Small intestine (tissue), 7 donors: ENCODE results near the gene DDR1. TPM values are rescaled to one million over a fixed set of nuclear protein-coding genes. Genes with fewer than 3 reads are reported as not detected.
"Not testable (repeated sequence)": the region's sequence is repeated elsewhere in the genome, so short reads cannot be mapped to it uniquely, and the experiment has no call there.

Experiments
- DNase-seq, 2 donors: peaks; one replicate each; pipeline versions ENCODE4 v3.0.0 to v3.0.0-alpha.2; 2013
- FAIRE-seq: peaks from 2 replicates; lab custom pipeline; 2012; peaks lifted over from hg19 to GRCh38; lab: Jason Lieb, UNC
- H3K27ac ChIP-seq, 3 donors: one replicate each; pipeline ENCODE4 v1.5.1; 2013; ENCODE audit warnings: low read length in 2 of 3, mild to moderate bottlenecking in 2 of 3, control low read depth in 1 of 3, inconsistent platforms in 1 of 3, low read depth in 1 of 3, moderate library complexity in 1 of 3
- H3K27me3 ChIP-seq, 3 donors: one replicate each; pipeline ENCODE4 v1.6.1; 2013; ENCODE audit warnings: low read length in 3 of 3, inconsistent platforms in 1 of 3; ENCODE audit not compliant: control insufficient read depth in 3 of 3, insufficient read depth in 3 of 3
- H3K36me3 ChIP-seq, 3 donors: one replicate each; pipeline ENCODE4 v1.6.1; 2013; ENCODE audit warnings: low read length in 3 of 3, inconsistent platforms in 1 of 3, low read depth in 1 of 3, mild to moderate bottlenecking in 1 of 3, moderate library complexity in 1 of 3; ENCODE audit not compliant: control insufficient read depth in 3 of 3, insufficient read depth in 2 of 3
- H3K4me1 ChIP-seq, 3 donors: one replicate each; pipeline ENCODE4 v1.6.1; 2013; ENCODE audit warnings: low read length in 2 of 3, inconsistent platforms in 1 of 3, low read depth in 1 of 3, mild to moderate bottlenecking in 1 of 3, moderate library complexity in 1 of 3; ENCODE audit not compliant: control insufficient read depth in 3 of 3, insufficient read depth in 2 of 3
- H3K4me3 ChIP-seq, 3 donors: one replicate each; pipeline ENCODE4 v1.5.1; 2013; ENCODE audit warnings: low read length in 3 of 3, control low read depth in 1 of 3, inconsistent platforms in 1 of 3, low read depth in 1 of 3, mild to moderate bottlenecking in 1 of 3, moderate library complexity in 1 of 3
- H3K9me3 ChIP-seq, 2 donors: one replicate each; pipeline ENCODE4 v1.6.1; 2013; ENCODE audit warnings: low read depth in 1 of 2, low read length in 1 of 2; ENCODE audit not compliant: control insufficient read depth in 2 of 2, insufficient read depth in 1 of 2
- WGBS, 3 donors: extraction: QIAGEN DNeasy Blood & Tissue Kit; methylation state at CpG; one replicate each; pipeline ENCODE4 v1.1.7; 2013; 5-methylcytosine and 5-hydroxymethylcytosine counted together
- polyA plus RNA-seq, 4 donors: library from polyadenylated mRNA; stranded (reverse) in 3 of 4; unstranded in 1 of 4; fragments of 200-250 nt in 3 of 4; fragments of 120-200 nt in 1 of 4; gene quantifications; one replicate each; pipeline versions ENCODE4 v1.2.1 to v1.2.3, GENCODE V29; 2013
- donor health status: healthy with polysubstance abuse.
- donor health status: control.
- donor health status: control.
- donor health status: Bipolar disorder and iron deficiency.
- donor health status: healthy.

Gene DDR1
- polyA plus RNA-seq, 4 donors: 45.7 to 185 (median 66.5) TPM

DNA sequence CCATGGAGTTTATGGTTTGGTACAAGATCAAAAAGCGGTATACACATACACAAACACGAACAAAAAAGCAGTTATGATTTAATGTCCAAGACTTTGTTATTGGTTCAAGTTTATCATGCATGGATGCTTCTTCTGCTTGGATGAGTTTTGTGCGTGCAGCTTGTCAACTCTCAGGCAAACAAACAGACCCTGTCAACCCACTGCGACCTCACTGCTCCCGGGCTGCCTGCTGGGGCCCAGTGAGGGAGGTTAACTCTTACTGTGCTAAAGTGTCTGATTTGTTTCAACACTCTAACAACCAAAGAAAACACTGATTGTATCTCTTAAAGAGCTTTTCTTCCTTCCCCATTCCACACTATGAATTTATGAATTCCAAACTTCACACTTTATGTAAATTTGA is 26.8 kb upstream of the DDR1 start:
- Histone ChIP-seq H3K27ac (no peak overlapping the region), H3K4me3 (no peak overlapping the region), H3K36me3 (no peaks in the 10 kb centered on the region), H3K27me3 (no peaks in the 10 kb centered on the region), H3K4me1 (peaks cover 0 to 16% (median 0%) of the 10 kb centered on the region in 3 donors), H3K9me3 (peaks cover 0 to 18% of the 10 kb centered on the region in 2 donors)
- 52 to 85% (median 72%) methylated on average over 5 of the region's 5 CpGs for WGBS, 3 donors
- FAIRE-seq (no peak), DNase-seq (no peak)

DNA sequence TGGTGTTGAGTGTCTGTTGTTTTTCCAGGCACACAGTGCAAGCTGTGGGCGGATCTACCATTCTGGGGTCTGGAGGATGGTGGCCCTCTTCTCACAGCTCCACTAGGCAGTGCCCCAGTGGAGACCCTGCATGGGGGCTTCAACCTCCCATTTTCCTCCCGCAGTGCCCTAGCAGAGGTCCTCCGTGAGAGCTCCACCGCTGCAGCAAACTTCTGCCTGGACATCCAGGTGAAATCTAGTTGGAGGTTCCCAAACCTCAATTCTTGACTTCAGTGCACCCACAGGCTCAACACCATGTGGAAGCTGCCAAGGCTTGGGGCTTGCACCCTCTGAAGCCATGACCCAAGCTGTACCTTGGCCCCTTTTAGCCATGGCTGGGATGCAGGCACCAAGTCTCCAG is 24.6 kb upstream of the DDR1 start:
- H3K27me3 ChIP-seq, H3K27ac ChIP-seq, H3K36me3 ChIP-seq, FAIRE-seq, DNase-seq, H3K4me3 ChIP-seq: not testable (repeated sequence)
- Histone ChIP-seq H3K9me3 (peaks cover 0 to 18% of the 10 kb centered on the region in 2 donors), H3K4me1 (peaks cover 0 to 16% (median 0%) of the 10 kb centered on the region in 3 donors)
- WGBS, 3 donors: 93 to 97% (median 93%) methylated on average over 4 of the region's 4 CpGs

DNA sequence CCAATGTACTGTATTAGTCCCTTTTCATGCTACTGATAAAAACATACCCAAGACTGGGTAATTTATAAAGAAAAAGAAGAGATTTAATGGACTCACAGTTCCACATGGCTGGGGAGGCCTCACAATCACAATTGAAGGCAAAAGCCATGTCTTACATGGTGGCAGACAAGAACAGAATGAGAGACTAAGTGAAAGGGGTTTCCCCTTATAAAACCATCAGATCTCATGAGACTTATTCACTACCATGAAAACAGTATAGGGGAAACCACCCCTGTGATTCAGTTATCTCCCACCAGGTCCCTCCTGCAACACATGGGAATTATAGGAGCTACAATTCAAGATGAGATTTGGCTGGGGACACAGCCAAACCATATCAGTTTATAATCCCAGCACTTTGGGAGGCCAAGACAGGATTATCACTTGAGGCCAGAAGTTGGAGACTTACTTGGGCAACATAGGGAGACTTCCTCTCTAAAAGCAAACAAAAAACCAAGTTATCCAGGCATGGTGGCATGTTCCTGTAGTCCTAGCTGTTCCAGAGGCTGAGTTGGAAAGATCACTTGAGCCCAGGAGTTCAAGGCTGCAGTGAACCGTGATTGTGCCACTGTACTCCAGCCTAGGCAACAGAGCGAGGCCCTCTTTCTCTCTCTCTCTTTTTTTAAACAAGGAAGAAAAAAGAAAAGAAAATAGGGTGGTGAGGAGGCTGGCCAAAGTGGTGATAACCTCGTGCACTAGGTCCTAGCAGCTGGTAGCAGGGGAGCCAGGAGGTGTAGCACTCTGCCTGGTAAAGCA is 22.9 kb upstream of the DDR1 start:
- H3K27me3 ChIP-seq: no peaks in the 10 kb centered on the region
- no peak for FAIRE-seq
- 48 to 69% (median 50%) methylated on average over 3 of the region's 3 CpGs for WGBS, 3 donors

DNA sequence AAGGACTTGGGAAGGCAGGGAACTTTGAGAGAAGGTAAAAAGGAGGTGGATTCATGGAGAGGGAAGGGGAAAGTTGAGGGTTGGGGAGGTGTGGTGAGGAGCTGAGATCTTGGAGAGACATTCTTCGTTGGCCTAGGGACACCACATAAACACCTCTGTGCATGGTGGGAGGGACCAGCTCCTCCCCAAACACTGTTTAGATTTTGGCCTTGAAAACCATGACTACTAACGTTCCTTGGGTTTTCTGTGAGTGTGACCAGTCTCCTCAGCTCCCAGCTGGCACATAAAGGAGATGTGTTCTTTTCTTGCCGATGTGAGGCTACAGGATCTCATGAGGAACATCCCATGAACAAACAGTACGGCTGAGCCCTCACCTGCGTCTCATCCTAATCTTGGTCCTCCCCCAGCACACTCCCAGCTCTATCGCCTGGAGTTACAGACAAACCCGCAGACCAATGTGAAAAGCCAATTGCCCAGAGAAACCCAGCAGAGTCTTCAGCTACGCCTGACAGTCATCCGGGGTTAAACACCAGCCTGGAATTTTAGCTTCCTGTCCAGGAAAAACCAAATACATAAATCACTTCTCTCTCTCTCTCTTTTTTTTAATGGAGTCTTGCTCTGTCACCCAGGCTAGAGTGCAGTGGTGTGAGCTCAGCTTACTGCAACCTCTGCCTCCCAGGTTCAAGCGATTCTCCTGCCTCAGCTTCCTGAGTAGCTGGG is 22.0 kb upstream of the DDR1 start:
- no peaks in the 10 kb centered on the region for H3K27me3 ChIP-seq
- no peaks in the 10 kb centered on the region for H3K36me3 ChIP-seq
- H3K4me3 ChIP-seq: no peak overlapping the region
- DNase-seq (no peak), FAIRE-seq (no peak)
- H3K9me3 ChIP-seq: peaks cover 0 to 18% of the 10 kb centered on the region in 2 donors
- no peaks in the 10 kb centered on the region for H3K4me1 ChIP-seq
- WGBS, 3 donors: 71 to 84% (median 82%) methylated on average over 10 of the region's 10 CpGs
- no peak overlapping the region for H3K27ac ChIP-seq

More for the DNA sequence above, 22.9 kb upstream of the DDR1 start:
- no peaks in the 10 kb centered on the region for H3K36me3 ChIP-seq
- H3K9me3 ChIP-seq: peaks cover 0 to 18% of the 10 kb centered on the region in 2 donors
- no peak for DNase-seq
- H3K27ac ChIP-seq: no peak overlapping the region
- H3K4me3 ChIP-seq: no peak overlapping the region
- H3K4me1 ChIP-seq: peaks cover 0 to 3% (median 0%) of the 10 kb centered on the region in 3 donors

DNA sequence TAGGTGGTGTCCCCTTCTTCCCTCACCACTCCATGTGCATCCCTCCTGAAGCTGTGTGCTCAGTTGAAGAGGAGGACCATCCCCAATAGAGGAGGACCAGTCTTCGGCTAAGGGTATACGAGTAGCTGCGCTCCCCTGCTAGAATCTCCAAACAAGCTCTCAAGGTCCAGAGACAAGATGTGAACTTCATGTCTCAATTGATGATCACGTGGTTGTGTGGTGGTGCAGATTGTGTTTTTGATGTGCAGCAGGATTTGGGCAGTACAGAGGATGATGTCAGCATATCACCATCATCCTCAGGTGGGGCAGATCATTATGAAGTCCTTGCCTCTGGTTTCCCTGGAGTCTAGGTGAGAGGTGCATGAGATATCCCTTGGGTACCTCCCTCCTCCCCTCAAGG is 20.0 kb upstream of the DDR1 start:
- 82 to 94% (median 87%) methylated on average over 4 of the region's 4 CpGs for WGBS, 3 donors
- no peaks in the 10 kb centered on the region for H3K27me3 ChIP-seq
- H3K27ac ChIP-seq: no peak overlapping the region
- no peak overlapping the region for H3K4me3 ChIP-seq
- peaks cover 0 to 13% of the 10 kb centered on the region in 2 donors for H3K9me3 ChIP-seq
- no peak for FAIRE-seq
- DNase-seq: no peak
- no peaks in the 10 kb centered on the region for H3K36me3 ChIP-seq
- H3K4me1 ChIP-seq: no peaks in the 10 kb centered on the region

DNA sequence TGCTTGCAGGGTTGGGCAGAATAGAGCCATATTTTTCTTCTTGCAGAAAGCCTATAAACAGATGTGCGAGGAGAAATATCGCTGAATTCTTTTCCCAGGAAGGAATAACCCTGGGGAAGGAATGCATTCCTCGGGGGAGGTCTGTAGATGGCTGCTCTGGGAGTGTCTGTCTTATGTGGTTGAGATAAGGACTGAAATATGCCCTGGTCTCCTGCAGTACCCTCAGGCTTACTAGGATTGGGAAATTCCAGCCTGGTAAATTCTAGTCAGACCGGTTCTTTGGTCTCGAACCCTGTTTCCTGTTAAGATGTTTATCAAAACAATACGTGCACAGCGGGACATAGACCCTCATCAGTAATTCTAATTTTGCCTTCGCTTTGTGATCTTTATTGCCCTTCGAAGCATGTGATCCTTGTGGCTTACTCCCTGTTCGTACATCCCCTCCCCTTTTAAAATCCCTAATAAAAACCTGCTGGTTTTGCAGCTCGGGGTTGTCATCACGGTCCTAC is 15.0 kb upstream of the DDR1 start:
- not testable (repeated sequence) for DNase-seq, H3K27me3 ChIP-seq, FAIRE-seq, H3K4me1 ChIP-seq, H3K36me3 ChIP-seq, H3K27ac ChIP-seq, H3K4me3 ChIP-seq
- peaks cover 0 to 30% of the 10 kb centered on the region in 2 donors for H3K9me3 ChIP-seq
- WGBS, 3 donors: 85 to 88% (median 87%) methylated on average over 12 of the region's 12 CpGs

DNA sequence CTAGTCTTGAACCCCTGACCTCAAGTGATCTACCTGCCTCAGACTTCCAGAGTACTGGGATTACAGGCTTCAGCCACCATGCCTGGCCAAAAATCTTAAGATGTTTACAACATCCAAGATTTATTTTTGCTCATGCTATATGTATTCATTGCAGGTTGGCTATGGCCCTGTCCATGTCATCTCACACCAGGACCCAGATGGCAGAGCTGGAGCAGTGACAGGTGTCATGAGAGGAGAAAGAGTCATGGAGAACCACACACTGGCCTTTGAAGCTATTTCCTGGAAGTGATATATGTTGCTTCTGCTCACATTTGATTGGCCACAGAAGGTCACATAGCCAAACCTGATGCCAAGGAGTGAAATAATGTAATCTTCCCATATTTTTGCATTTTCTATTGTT is 13.8 kb upstream of the DDR1 start:
- FAIRE-seq: no peak

DNA sequence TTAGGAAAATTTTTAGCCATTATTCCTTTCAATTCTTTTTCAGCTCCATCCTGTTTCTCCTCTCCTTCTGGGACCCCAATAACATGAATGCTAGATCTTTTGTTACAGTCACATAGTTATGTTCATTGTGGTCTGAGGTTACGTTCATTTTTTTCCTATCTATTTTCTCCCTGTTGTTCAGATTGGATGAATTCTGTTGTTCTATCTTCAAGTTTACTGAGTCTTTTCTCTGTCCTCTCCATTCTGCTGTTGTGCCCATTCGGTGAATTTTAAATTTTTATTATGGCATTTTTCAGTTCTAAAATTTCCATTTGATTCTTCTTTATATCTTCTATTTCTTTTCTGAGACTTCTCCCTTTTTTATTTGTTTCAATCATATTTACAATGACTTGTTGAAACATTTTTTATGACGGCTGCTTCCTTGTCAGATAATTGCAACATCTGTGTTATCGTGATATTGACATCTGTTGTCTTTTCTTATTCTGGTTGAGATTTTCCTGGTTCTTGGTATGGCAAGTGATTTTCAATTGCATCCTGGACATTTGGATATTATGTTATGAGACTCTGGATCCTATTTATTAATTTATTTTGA is 12.6 kb upstream of the DDR1 start:
- FAIRE-seq: no peak
- Histone ChIP-seq H3K27me3 (no peaks in the 10 kb centered on the region), H3K27ac (no peak overlapping the region), H3K4me1 (no peaks in the 10 kb centered on the region), H3K9me3 (peaks cover 0 to 30% of the 10 kb centered on the region in 2 donors), H3K36me3 (no peaks in the 10 kb centered on the region), H3K4me3 (no peak overlapping the region)
- no peak for DNase-seq
- 81 to 83% (median 81%) methylated on average over 4 of the region's 4 CpGs for WGBS, 3 donors

More for the DNA sequence above, 13.8 kb upstream of the DDR1 start:
- H3K4me3 ChIP-seq: no peak overlapping the region
- H3K36me3 ChIP-seq: no peaks in the 10 kb centered on the region
- H3K4me1 ChIP-seq: no peaks in the 10 kb centered on the region
- peaks cover 0 to 30% of the 10 kb centered on the region in 2 donors for H3K9me3 ChIP-seq
- DNase-seq: no peak
- H3K27ac ChIP-seq: no peak overlapping the region
- H3K27me3 ChIP-seq: no peaks in the 10 kb centered on the region
